Measurements from ENCODE around the gene PRUNE2.

PRUNE2 gene

GRCh38 chr9:76817489-76817888, 88.4 kb downstream of the PRUNE2 start:
- no peak overlapping the region for H3K27ac ChIP-seq
- TF ChIP-seq CTCF (conservative IDR thresholded peaks at IDR 0.05), result no peak

- no peak for TF ChIP-seq CTCF (conservative IDR thresholded peaks at IDR 0.05)
Measured at GRCh38 chr9:76812591-76812990, 93.3 kb downstream of the PRUNE2 start.

GRCh38 chr9:76810377-76810957, 95.4 kb downstream of the PRUNE2 start:
- peak; percentile 85 for TF ChIP-seq CTCF (conservative IDR thresholded peaks at IDR 0.05)
- peak overlapping the region; percentile 57 for H3K27ac ChIP-seq

More at GRCh38 chr9:76812591-76812990, 93.3 kb downstream of the PRUNE2 start:
- peak overlapping the region; percentile 57; the same call in 1 of the 2 replicates for H3K27ac ChIP-seq

GRCh38 chr9:76808636-76809035, 97.3 kb downstream of the PRUNE2 start:
- TF ChIP-seq CTCF (conservative IDR thresholded peaks at IDR 0.05), result no peak
- 0 out of 2 replicates have a peak overlapping the region, but pooled peaks have one; percentile 57 for H3K27ac ChIP-seq

GRCh38 chr9:76803762-76804161, 102.2 kb downstream of the PRUNE2 start:
- peak overlapping the region; percentile 98 for H3K27ac ChIP-seq
- TF ChIP-seq CTCF (conservative IDR thresholded peaks at IDR 0.05), result no peak

GRCh38 chr9:76803083-76803482, 102.8 kb downstream of the PRUNE2 start:
- no peak for TF ChIP-seq CTCF (conservative IDR thresholded peaks at IDR 0.05)
- peak overlapping the region; percentile 98 for H3K27ac ChIP-seq

GRCh38 chr9:76800901-76801300, 105.0 kb downstream of the PRUNE2 start:
- peak overlapping the region; percentile 98 for H3K27ac ChIP-seq
- no peak for TF ChIP-seq CTCF (conservative IDR thresholded peaks at IDR 0.05)

Measured in VCaP (cell line).